PC-3 (cell line): ENCODE data around the gene UBAP2L. TPM values are rescaled to one million over a fixed set of nuclear protein-coding genes. Genes with fewer than 3 reads are reported as not detected.

ENCODE experiments used
- ATAC-seq: fragments of 200-7000 bp; cut with Tn5 transposase; 2 replicates; pipeline ENCODE4 v1.9.1; 2020; ENCODE audit warnings: mild to moderate bottlenecking, moderate library complexity
- BruUV-seq: library from RNA; stranded (reverse); fragments of 400-500 nt; replicated peaks from 2 replicates; lab custom pipeline; 2021; lab: Mats Ljungman, UMichigan
- CTCF ChIA-PET: fragments of 300-600 bp; sonication (Branson Sonifier 250); formaldehyde crosslinking; loops from one replicate; lab custom pipeline; 2022; ENCODE audit warnings: antibody characterized with exemption; lab: Charles Lee
- POLR2A ChIA-PET: fragments of 300-600 bp; sonication (Branson Sonifier 250); formaldehyde crosslinking; loops from one replicate; lab custom pipeline; 2022; ENCODE audit warnings: antibody characterized with exemption; ENCODE audit not compliant: unreplicated experiment; lab: Charles Lee
- DNase-seq: peaks from one replicate; pipeline ENCODE4 v3.0.0-alpha.2; 2015
- H2AFZ ChIP-seq: fragments of 300-600 bp; sonication (generic); 2 replicates; pipeline ENCODE4 v1.6.0; 2016; ENCODE audit warnings: antibody characterized with exemption, low read length
- H3F3A ChIP-seq: fragments of 300-600 bp; sonication (generic); one replicate; pipeline ENCODE4 v1.6.0; 2017; ENCODE audit warnings: antibody characterized with exemption, low read length, control low read depth, mild to moderate bottlenecking; ENCODE audit not compliant: unreplicated experiment
- H3K27ac ChIP-seq: fragments of 300-600 bp; sonication (generic); 2 replicates; pipeline ENCODE4 v1.5.1; 2016; ENCODE audit warnings: mild to moderate bottlenecking, low read length
- H3K27me3 ChIP-seq: fragments of 300-600 bp; sonication (generic); 2 replicates; pipeline ENCODE4 v1.6.1; 2016; ENCODE audit warnings: low read length, mixed read lengths
- H3K36me3 ChIP-seq: fragments of 300-600 bp; sonication (generic); 2 replicates; pipeline ENCODE4 v1.6.1; 2016; ENCODE audit warnings: low read depth, mixed run types, low read length, mixed read lengths
- H3K4me1 ChIP-seq: fragments of 300-600 bp; sonication (generic); 2 replicates; pipeline ENCODE4 v1.5.1; 2016; ENCODE audit warnings: low read length; ENCODE audit not compliant: insufficient read depth
- H3K4me2 ChIP-seq: fragments of 300-600 bp; sonication (generic); 2 replicates; pipeline ENCODE4 v1.6.0; 2016; ENCODE audit warnings: low read length
- H3K4me3 ChIP-seq: fragments of 300-600 bp; sonication (generic); 2 replicates; pipeline ENCODE4 v1.5.1; 2016; ENCODE audit warnings: mild to moderate bottlenecking, low read length, mixed read lengths
- H3K79me2 ChIP-seq: fragments of 300-600 bp; sonication (generic); 2 replicates; pipeline ENCODE4 v1.6.1; 2017; ENCODE audit warnings: low read length, mixed read lengths
- H3K9ac ChIP-seq: fragments of 300-600 bp; sonication (generic); 2 replicates; pipeline ENCODE4 v1.6.0; 2016; ENCODE audit warnings: mild to moderate bottlenecking, low read length
- H3K9me2 ChIP-seq: fragments of 300-600 bp; sonication (generic); replicated peaks from 2 replicates; pipeline ENCODE4 v1.6.1; 2016; ENCODE audit warnings: mixed run types, low read length, mixed read lengths
- H3K9me3 ChIP-seq: fragments of 300-600 bp; sonication (generic); 2 replicates; pipeline ENCODE4 v1.6.1; 2016; ENCODE audit warnings: low read length, mixed read lengths
- H4K20me1 ChIP-seq: fragments of 300-600 bp; sonication (generic); 2 replicates; pipeline ENCODE4 v1.6.1; 2016; ENCODE audit warnings: low read length, mixed read lengths
- CTCF ChIP-seq: fragments of 300-600 bp; sonication (generic); conservative IDR thresholded peaks from 2 replicates; pipeline ENCODE4 v1.5.1; 2017; ENCODE audit warnings: antibody characterized with exemption, low read depth, mild to moderate bottlenecking, low read length
- EZH2 ChIP-seq: fragments of 300-600 bp; sonication (generic); IDR thresholded peaks from one replicate; pipeline ENCODE4 v1.6.1; 2017; ENCODE audit warnings: antibody characterized with exemption, mild to moderate bottlenecking, low read length; ENCODE audit not compliant: unreplicated experiment
- EZH2phosphoT487 ChIP-seq: fragments of 300-600 bp; sonication (generic); IDR thresholded peaks from 2 replicates; pipeline ENCODE4 v1.6.1; 2018; ENCODE audit warnings: mild to moderate bottlenecking, antibody characterized with exemption, low read length, borderline replicate concordance
- intact Hi-C: fragments of 100-400 bp; cut with micrococcal nuclease; formaldehyde crosslinking; loops from 2 replicates; pipeline ENCODE4 v1.9.0; 2023
- total RNA-seq: library from RNA; depleted of rRNA; stranded (reverse); fragments of >200 nt; gene quantifications from 2 replicates; pipeline ENCODE4 v1.2.3, GENCODE V29; 2014

Gene UBAP2L
- total RNA-seq, 1 experiment from 2014 or later, result 128 TPM

- no peaks in the 10 kb centered on the region for H3K9me3 ChIP-seq
- H3K27ac ChIP-seq, result no peak overlapping the region
- H3K9me2 ChIP-seq, result no peaks in the 10 kb centered on the region
- no peaks in the 10 kb centered on the region for H3F3A ChIP-seq
- ChIA-PET POLR2A (no interaction called here), CTCF (no interaction called here)
- intact Hi-C loops, result no loop called here
- peaks cover 91% of the 10 kb centered on the region for H3K36me3 ChIP-seq
- ATAC-seq, result no peak
- no peaks in the 10 kb centered on the region for H3K4me1 ChIP-seq
- 0 out of 2 replicates have a peak, but pooled peaks cover 6% of the 10 kb centered on the region for H4K20me1 ChIP-seq
- H3K4me3 ChIP-seq, result no peak overlapping the region
- no peak overlapping the region for H3K4me2 ChIP-seq
- no peaks in the 10 kb centered on the region for H3K27me3 ChIP-seq
- TF ChIP-seq EZH2phosphoT487, result no peak
- TF ChIP-seq EZH2, result no peak
- TF ChIP-seq CTCF, result no peak
- no TSS peak for BruUV-seq
- no peak overlapping the region for H3K9ac ChIP-seq
- H3K79me2 ChIP-seq, result peaks cover 32% of the 10 kb centered on the region
- DNase-seq, result no peak
- H2AFZ ChIP-seq, result no peak overlapping the region
Measured at GRCh38 chr1:154241703-154242351, 21.1 kb downstream of the UBAP2L start.

GRCh38 chr1:154253671-154254070, 32.9 kb downstream of the UBAP2L start:
- no peak for TF ChIP-seq EZH2phosphoT487
- no peak for TF ChIP-seq EZH2
- TF ChIP-seq CTCF, result no peak
- Histone ChIP-seq H3K4me1 (no peaks in the 10 kb centered on the region), H3K9me2 (no peaks in the 10 kb centered on the region), H3K79me2 (no peaks in the 10 kb centered on the region), H3K9me3 (no peaks in the 10 kb centered on the region), H2AFZ (no peak overlapping the region), H3K4me3 (no peak overlapping the region), H3K36me3 (peaks cover 83% of the 10 kb centered on the region), H4K20me1 (no peaks in the 10 kb centered on the region), H3K4me2 (no peak overlapping the region), H3K27ac (no peak overlapping the region), H3K9ac (no peak overlapping the region), H3F3A (no peaks in the 10 kb centered on the region), H3K27me3 (no peaks in the 10 kb centered on the region)
- intact Hi-C loops, result no loop called here
- ChIA-PET CTCF (no interaction called here), POLR2A (no interaction called here)
- ATAC-seq (no peak; the same call in 1 of the 2 replicates), DNase-seq (no peak)
- no TSS peak for BruUV-seq

GRCh38 chr1:154256686-154257085, 35.9 kb downstream of the UBAP2L start:
- H3K36me3 ChIP-seq, result peaks cover 81% of the 10 kb centered on the region
- BruUV-seq, result no TSS peak
- DNase-seq (no peak), ATAC-seq (no peak)
- no peak overlapping the region for H3K9ac ChIP-seq
- no peak overlapping the region for H3K4me2 ChIP-seq
- no peaks in the 10 kb centered on the region for H3K27me3 ChIP-seq
- H4K20me1 ChIP-seq, result no peaks in the 10 kb centered on the region
- no peak overlapping the region for H2AFZ ChIP-seq
- H3K9me3 ChIP-seq, result no peaks in the 10 kb centered on the region
- H3K9me2 ChIP-seq, result no peaks in the 10 kb centered on the region
- H3K4me1 ChIP-seq, result no peaks in the 10 kb centered on the region
- POLR2A ChIA-PET, result no interaction called here
- no peaks in the 10 kb centered on the region for H3F3A ChIP-seq
- CTCF ChIA-PET, result no interaction called here
- H3K27ac ChIP-seq, result no peak overlapping the region
- no peak for TF ChIP-seq CTCF
- no peak for TF ChIP-seq EZH2
- no peak for TF ChIP-seq EZH2phosphoT487
- no peak overlapping the region for H3K4me3 ChIP-seq
- no peaks in the 10 kb centered on the region for H3K79me2 ChIP-seq
- intact Hi-C loops, result no loop called here
